Stimulated activated CD4-positive, alpha-beta T cell treated with anti-CD3 and anti-CD28 coated beads, Interleukin-4, amount 100 ng/mL, for 4 hours (primary cell): Measurements from ENCODE around the gene UNC5C.

Source experiments
- DNase-seq, 2 experiments: peaks; one replicate each; pipeline ENCODE4 v3.0.0-alpha.2; 2020

Gene UNC5C

GRCh38 chr4:95446173-95446572 lies 102.6 kb downstream of the UNC5C start:
- DNase-seq: no peak

GRCh38 chr4:95445251-95445650 lies 103.5 kb downstream of the UNC5C start:
- DNase-seq: no peak

- no peak for DNase-seq
These were observed 104.0 kb downstream of the UNC5C start for GRCh38 chr4:95444812-95445211.

GRCh38 chr4:95439896-95440295 lies 108.9 kb downstream of the UNC5C start:
- no peak for DNase-seq

GRCh38 chr4:95439071-95439470 lies 109.7 kb downstream of the UNC5C start:
- no peak for DNase-seq

GRCh38 chr4:95432466-95432865 lies 116.3 kb downstream of the UNC5C start:
- no peak for DNase-seq

GRCh38 chr4:95431678-95432077 lies 117.1 kb downstream of the UNC5C start:
- DNase-seq: no peak

GRCh38 chr4:95429416-95429815 lies 119.4 kb downstream of the UNC5C start:
- no peak for DNase-seq

GRCh38 chr4:95428291-95429070 lies 120.3 kb downstream of the UNC5C start:
- DNase-seq: no peak

- DNase-seq: no peak
These were observed 122.3 kb downstream of the UNC5C start for GRCh38 chr4:95426455-95426854.

GRCh38 chr4:95422436-95422835 lies 126.3 kb downstream of the UNC5C start:
- no peak for DNase-seq

GRCh38 chr4:95421869-95422268 lies 126.9 kb downstream of the UNC5C start:
- DNase-seq: no peak

GRCh38 chr4:95417531-95417930 lies 131.2 kb downstream of the UNC5C start:
- no peak for DNase-seq

GRCh38 chr4:95415346-95415771 lies 133.4 kb downstream of the UNC5C start:
- no peak for DNase-seq

- DNase-seq: no peak
These were observed 137.2 kb downstream of the UNC5C start for GRCh38 chr4:95411371-95412088.

- no peak for DNase-seq
These were observed 138.3 kb downstream of the UNC5C start for GRCh38 chr4:95410387-95410977.

GRCh38 chr4:95409750-95410149 lies 139.0 kb downstream of the UNC5C start:
- DNase-seq: no peak

GRCh38 chr4:95409127-95409526 lies 139.6 kb downstream of the UNC5C start:
- no peak for DNase-seq

- no peak for DNase-seq
These were observed 146.5 kb downstream of the UNC5C start for GRCh38 chr4:95402299-95402698.

GRCh38 chr4:95398217-95398616 lies 150.6 kb downstream of the UNC5C start:
- no peak for DNase-seq

GRCh38 chr4:95394752-95395306 lies 153.9 kb downstream of the UNC5C start:
- no peak for DNase-seq

- no peak for DNase-seq
These were observed 155.0 kb downstream of the UNC5C start for GRCh38 chr4:95393821-95394220.

- DNase-seq: no peak
These were observed 159.9 kb downstream of the UNC5C start for GRCh38 chr4:95388911-95389310.

- no peak for DNase-seq
These were observed 161.1 kb downstream of the UNC5C start for GRCh38 chr4:95387719-95388118.
